ENCODE results near the gene DIAPH3. TPM values are rescaled to one million over a fixed set of nuclear protein-coding genes. Genes with fewer than 3 reads are reported as not detected.

The DIAPH3 gene
- total and polyA plus RNA-seq, 10 donors: 0.07 to 4.1 (median 1.4) TPM

DNA sequence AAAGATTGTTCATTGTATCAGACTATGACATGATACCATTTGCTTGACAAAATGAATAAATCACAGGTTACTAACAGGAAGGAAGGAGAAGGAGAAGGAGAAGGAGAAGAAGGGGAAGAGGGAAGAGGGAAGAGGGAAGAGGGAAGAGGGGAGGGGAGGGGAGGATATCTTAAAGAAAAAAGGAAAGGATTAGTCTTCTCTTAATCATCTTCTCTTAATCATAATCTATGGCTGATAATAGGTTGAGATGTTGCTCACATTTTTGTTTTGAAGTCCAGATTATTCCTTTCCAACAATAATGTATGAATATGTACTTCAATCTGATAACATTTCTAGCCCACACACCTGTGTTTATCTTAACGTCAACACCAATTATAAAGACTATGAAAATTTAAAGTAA lies 25.1 kb downstream of the DIAPH3 start:
- Histone ChIP-seq H3K4me3 (no peak overlapping the region), H3K36me3 (no peaks in the 10 kb centered on the region), H3K27ac (no peak overlapping the region), H3K27me3 (replicated peaks in 1 of 7) (no peaks in the 10 kb centered on the region), H3K9me3 (no peaks in the 10 kb centered on the region), H3K4me1 (no peaks in the 10 kb centered on the region)
- DNase-seq: no peak
- intact Hi-C loops (cut with DNase I; ENCODE audit: low total_unique reads): no loop called here
- TF ChIP-seq, protein P1, sequence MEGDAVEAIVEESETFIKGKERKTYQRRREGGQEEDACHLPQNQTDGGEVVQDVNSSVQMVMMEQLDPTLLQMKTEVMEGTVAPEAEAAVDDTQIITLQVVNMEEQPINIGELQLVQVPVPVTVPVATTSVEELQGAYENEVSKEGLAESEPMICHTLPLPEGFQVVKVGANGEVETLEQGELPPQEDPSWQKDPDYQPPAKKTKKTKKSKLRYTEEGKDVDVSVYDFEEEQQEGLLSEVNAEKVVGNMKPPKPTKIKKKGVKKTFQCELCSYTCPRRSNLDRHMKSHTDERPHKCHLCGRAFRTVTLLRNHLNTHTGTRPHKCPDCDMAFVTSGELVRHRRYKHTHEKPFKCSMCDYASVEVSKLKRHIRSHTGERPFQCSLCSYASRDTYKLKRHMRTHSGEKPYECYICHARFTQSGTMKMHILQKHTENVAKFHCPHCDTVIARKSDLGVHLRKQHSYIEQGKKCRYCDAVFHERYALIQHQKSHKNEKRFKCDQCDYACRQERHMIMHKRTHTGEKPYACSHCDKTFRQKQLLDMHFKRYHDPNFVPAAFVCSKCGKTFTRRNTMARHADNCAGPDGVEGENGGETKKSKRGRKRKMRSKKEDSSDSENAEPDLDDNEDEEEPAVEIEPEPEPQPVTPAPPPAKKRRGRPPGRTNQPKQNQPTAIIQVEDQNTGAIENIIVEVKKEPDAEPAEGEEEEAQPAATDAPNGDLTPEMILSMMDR (IDR thresholded peaks at IDR 0.05 in 8 of 11, conservative IDR thresholded peaks at IDR 0.05 in 3 of 11): no peak
- TF ChIP-seq POLR2AphosphoS5 (IDR thresholded peaks at IDR 0.05): no peak
- TF ChIP-seq POLR2A (IDR thresholded peaks at IDR 0.05): no peak
- 93 to 100% (median 95%) methylated on average over 1 of the region's 1 CpG for WGBS, 5 donors

DNA sequence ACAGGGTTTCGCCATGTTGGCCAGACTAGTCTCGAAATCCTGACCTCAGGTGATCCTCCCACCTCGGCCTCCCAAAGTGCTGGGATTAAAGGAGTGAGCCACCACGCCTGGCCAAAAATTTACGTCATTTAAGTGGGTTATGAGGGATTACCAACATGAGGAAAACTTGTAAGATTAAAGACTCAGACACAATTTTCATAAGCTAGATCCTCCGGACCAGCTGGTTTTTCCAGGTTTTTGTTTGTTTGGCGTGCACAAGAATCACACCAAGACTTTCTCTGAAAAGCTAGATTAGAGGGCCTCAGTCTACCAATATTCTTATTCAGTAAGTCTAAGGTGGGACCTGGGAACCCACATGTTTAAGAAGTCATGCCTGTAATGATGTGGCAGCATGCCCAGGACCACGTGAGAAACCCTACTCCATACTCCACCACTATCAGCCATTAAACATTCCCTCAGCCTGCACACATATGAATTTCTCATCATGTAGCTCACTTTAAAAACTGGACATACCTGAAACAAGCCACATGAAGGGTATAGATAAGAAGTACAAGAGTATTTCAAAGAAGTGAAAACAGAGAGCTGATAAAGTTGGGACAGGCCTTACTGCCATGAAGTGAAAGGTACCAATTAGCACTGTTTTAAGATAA lies 25.7 kb downstream of the DIAPH3 start:
- H3K4me3 ChIP-seq: no peak overlapping the region
- no peak for TF ChIP-seq POLR2A (IDR thresholded peaks at IDR 0.05)
- TF ChIP-seq, protein P1 (IDR thresholded peaks at IDR 0.05 in 8 of 11, conservative IDR thresholded peaks at IDR 0.05 in 3 of 11): no peak
- no peak for TF ChIP-seq POLR2AphosphoS5 (IDR thresholded peaks at IDR 0.05)
- no peaks in the 10 kb centered on the region for H3K9me3 ChIP-seq
- DNase-seq: no peak
- no peaks in the 10 kb centered on the region for H3K36me3 ChIP-seq
- no peaks in the 10 kb centered on the region for H3K4me1 ChIP-seq
- intact Hi-C loops (cut with DNase I; ENCODE audit: low total_unique reads): no loop called here
- WGBS, 5 donors: 94 to 97% (median 97%) methylated on average over 8 of the region's 8 CpGs
- no peak overlapping the region for H3K27ac ChIP-seq
- no peaks in the 10 kb centered on the region for H3K27me3 ChIP-seq (replicated peaks in 1 of 7)

DNA sequence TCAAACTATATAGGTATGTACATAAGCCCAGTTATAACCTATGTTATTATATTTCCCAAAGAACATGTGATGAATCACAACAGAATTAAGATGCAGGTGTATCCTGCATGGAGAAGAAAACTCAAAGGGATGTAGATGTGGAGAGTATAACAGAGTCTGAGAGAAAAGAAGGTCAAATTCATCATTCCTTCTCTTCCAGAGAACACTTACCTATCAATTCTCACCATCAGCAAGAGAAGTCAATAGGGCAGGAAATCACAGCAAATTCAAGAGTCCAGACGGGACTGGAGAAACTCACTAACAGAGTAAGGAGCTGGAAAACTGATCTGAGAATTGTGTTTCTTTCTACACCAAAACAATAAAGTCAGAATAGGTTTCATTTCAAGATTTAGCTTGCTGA lies 28.4 kb downstream of the DIAPH3 start:
- 41 to 69% (median 59%) methylated on average over 1 of the region's 1 CpG for WGBS, 5 donors
- H3K4me3 ChIP-seq: no peak overlapping the region
- DNase-seq: no peak
- intact Hi-C loops (cut with DNase I; ENCODE audit: low total_unique reads): no loop called here
- no peaks in the 10 kb centered on the region for H3K4me1 ChIP-seq
- H3K27ac ChIP-seq: no peak overlapping the region
- H3K36me3 ChIP-seq: no peaks in the 10 kb centered on the region
- H3K27me3 ChIP-seq (replicated peaks in 1 of 7): no peaks in the 10 kb centered on the region
- H3K9me3 ChIP-seq: no peaks in the 10 kb centered on the region
- TF ChIP-seq POLR2AphosphoS5 (IDR thresholded peaks at IDR 0.05): no peak
- TF ChIP-seq, protein P1 (IDR thresholded peaks at IDR 0.05 in 8 of 11, conservative IDR thresholded peaks at IDR 0.05 in 3 of 11): no peak
- TF ChIP-seq POLR2A (IDR thresholded peaks at IDR 0.05): no peak

DNA sequence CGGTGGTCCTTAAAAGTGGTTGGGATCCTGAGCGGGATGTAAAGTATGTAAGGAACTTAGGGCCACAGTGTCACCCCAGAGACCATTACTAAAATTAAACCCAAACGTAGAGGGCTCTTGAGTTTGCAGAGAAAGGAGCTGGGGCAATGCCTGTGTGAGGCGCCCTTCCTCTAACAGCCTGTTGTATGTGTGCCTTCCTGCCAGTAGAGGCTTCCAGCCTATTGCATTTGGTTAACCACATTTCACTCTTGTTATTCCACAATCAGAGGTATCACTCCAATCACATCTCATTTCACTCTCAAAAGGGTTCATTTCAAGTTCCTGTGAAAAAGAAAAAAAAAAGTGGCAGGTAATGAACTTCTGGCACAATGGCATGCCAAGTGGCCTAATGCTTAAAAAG lies 29.4 kb downstream of the DIAPH3 start:
- no peak for DNase-seq
- WGBS, 5 donors: 69 to 83% (median 76%) methylated on average over 4 of the region's 4 CpGs
- no peak overlapping the region for H3K4me3 ChIP-seq

More for the DNA sequence above, 29.4 kb downstream of the DIAPH3 start:
- TF ChIP-seq, protein P1 (IDR thresholded peaks at IDR 0.05 in 8 of 11, conservative IDR thresholded peaks at IDR 0.05 in 3 of 11): no peak
- TF ChIP-seq POLR2A (IDR thresholded peaks at IDR 0.05) (no peak), POLR2AphosphoS5 (IDR thresholded peaks at IDR 0.05) (no peak)
- Histone ChIP-seq H3K27me3 (replicated peaks in 1 of 7) (no peaks in the 10 kb centered on the region), H3K27ac (no peak overlapping the region), H3K9me3 (no peaks in the 10 kb centered on the region), H3K36me3 (no peaks in the 10 kb centered on the region), H3K4me1 (no peaks in the 10 kb centered on the region)
- intact Hi-C loops (cut with DNase I; ENCODE audit: low total_unique reads): no loop called here

Data from spleen (tissue), 11 donors.